WTC11 (cell line): ENCODE data around the gene MRPS22. TPM values are rescaled to one million over a fixed set of nuclear protein-coding genes. Genes with fewer than 3 reads are reported as not detected.

Experiments
- ATAC-seq: fragments of 200-7000 bp; cut with Tn5 transposase; 2 replicates; pipeline ENCODE4 v1.10.0; 2021; ENCODE audit warnings: mild to moderate bottlenecking, moderate library complexity
- Bru-seq: library from RNA; stranded (reverse); fragments of 400-500 nt; gene quantifications from one replicate; lab custom pipeline; 2021; lab: Mats Ljungman, UMichigan
- CTCF ChIA-PET: fragments of 300-600 bp; sonication (Branson Sonifier 250); formaldehyde crosslinking; loops from one replicate; lab custom pipeline; 2021; ENCODE audit warnings: antibody characterized with exemption; lab: Charles Lee
- POLR2A ChIA-PET: fragments of 350-600 bp; sonication (Branson Sonifier 250); formaldehyde crosslinking; loops from one replicate; lab custom pipeline; 2021; ENCODE audit warnings: antibody characterized with exemption; lab: Charles Lee
- DNase-seq: peaks from one replicate; pipeline ENCODE4 v3.0.0; 2021; ENCODE audit warnings: low spot score
- H3K27ac Mint-ChIP-seq: 2 replicates; pipeline ENCODE4 v1.8.0; 2021; ENCODE audit warnings: mixed read lengths
- H3K27me3 Mint-ChIP-seq: 2 replicates; pipeline ENCODE4 v1.8.0; 2021; ENCODE audit warnings: low read depth, mild to moderate bottlenecking, moderate library complexity, mixed read lengths
- H3K36me3 Mint-ChIP-seq: 2 replicates; pipeline ENCODE4 v1.8.0; 2021; ENCODE audit warnings: mixed read lengths
- H3K4me1 Mint-ChIP-seq: 2 replicates; pipeline ENCODE4 v1.8.0; 2022; ENCODE audit warnings: mixed read lengths
- H3K4me3 Mint-ChIP-seq: 2 replicates; pipeline ENCODE4 v1.8.0; 2021; ENCODE audit warnings: mild to moderate bottlenecking, moderate library complexity, mixed read lengths
- H3K9me3 Mint-ChIP-seq: 2 replicates; pipeline ENCODE4 v1.8.0; 2021; ENCODE audit warnings: mixed read lengths
- ARID4B ChIP-seq: sonication (generic); formaldehyde crosslinking; IDR thresholded peaks from 2 replicates; pipeline ENCODE4 v1.8.0; 2023; ENCODE audit warnings: missing genetic modification reagents, mild to moderate bottlenecking, borderline replicate concordance
- ATF1 ChIP-seq: sonication (generic); formaldehyde crosslinking; IDR thresholded peaks from 2 replicates; pipeline ENCODE4 v1.8.1; 2023; ENCODE audit warnings: mild to moderate bottlenecking, moderate library complexity, missing genetic modification reagents
- ATF2 ChIP-seq: sonication (generic); formaldehyde crosslinking; IDR thresholded peaks from 2 replicates; pipeline ENCODE4 v1.8.1; 2022; ENCODE audit warnings: low read depth, missing genetic modification reagents, borderline replicate concordance
- CREM ChIP-seq: sonication (generic); formaldehyde crosslinking; IDR thresholded peaks from 2 replicates; pipeline ENCODE4 v1.8.1; 2022; ENCODE audit warnings: mild to moderate bottlenecking, missing genetic modification reagents, moderate library complexity
- E2F1 ChIP-seq: sonication (generic); formaldehyde crosslinking; IDR thresholded peaks from 2 replicates; pipeline ENCODE4 v1.8.0; 2022; ENCODE audit warnings: mild to moderate bottlenecking, missing genetic modification reagents
- E2F5 ChIP-seq: sonication (generic); formaldehyde crosslinking; IDR thresholded peaks from 2 replicates; pipeline ENCODE4 v1.8.1; 2022; ENCODE audit warnings: mild to moderate bottlenecking, moderate library complexity, missing genetic modification reagents
- ETV6 ChIP-seq: sonication (generic); formaldehyde crosslinking; IDR thresholded peaks from 2 replicates; pipeline ENCODE4 v1.8.1; 2022; ENCODE audit warnings: mild to moderate bottlenecking, missing genetic modification reagents
- FOXK1 ChIP-seq: sonication (generic); formaldehyde crosslinking; IDR thresholded peaks from 2 replicates; pipeline ENCODE4 v1.8.0; 2022; ENCODE audit warnings: mild to moderate bottlenecking, moderate library complexity, missing genetic modification reagents
- FOXP1 ChIP-seq: sonication (generic); formaldehyde crosslinking; IDR thresholded peaks from 2 replicates; pipeline ENCODE4 v1.8.0; 2022; ENCODE audit warnings: missing genetic modification reagents, mild to moderate bottlenecking, moderate library complexity, borderline replicate concordance
- GABPB1 ChIP-seq: sonication (generic); formaldehyde crosslinking; IDR thresholded peaks from 2 replicates; pipeline ENCODE4 v1.8.1; 2023; ENCODE audit warnings: mild to moderate bottlenecking, missing genetic modification reagents
- MAX ChIP-seq: sonication (generic); formaldehyde crosslinking; IDR thresholded peaks from 2 replicates; pipeline ENCODE4 v1.8.0; 2022; ENCODE audit warnings: mild to moderate bottlenecking, missing genetic modification reagents
- NFATC4 ChIP-seq: fragments of 250-450 bp; sonication (Bioruptor Pico); IDR thresholded peaks from 2 replicates; pipeline ENCODE4 v1.9.0; 2021; ENCODE audit warnings: mild to moderate bottlenecking
- NR2C2 ChIP-seq: sonication (generic); formaldehyde crosslinking; IDR thresholded peaks from 2 replicates; pipeline ENCODE4 v1.8.0; 2022; ENCODE audit warnings: mild to moderate bottlenecking, missing genetic modification reagents
- RORB ChIP-seq: fragments of 250-450 bp; sonication (Bioruptor Pico); IDR thresholded peaks from 2 replicates; pipeline ENCODE4 v1.9.0; 2021; ENCODE audit warnings: mild to moderate bottlenecking
- STAT6 ChIP-seq: sonication (generic); formaldehyde crosslinking; conservative IDR thresholded peaks from 2 replicates; pipeline ENCODE4 v1.8.1; 2023; ENCODE audit warnings: mild to moderate bottlenecking, low read depth, missing genetic modification reagents, moderate library complexity
- TEAD4 ChIP-seq: sonication (generic); formaldehyde crosslinking; IDR thresholded peaks from 2 replicates; pipeline ENCODE4 v1.8.0; 2022; ENCODE audit warnings: mild to moderate bottlenecking, missing genetic modification reagents
- ZNF121 ChIP-seq: sonication (generic); formaldehyde crosslinking; IDR thresholded peaks from 2 replicates; pipeline ENCODE4 v1.8.0; 2023; ENCODE audit warnings: missing genetic modification reagents
- long read RNA-seq, 3 experiments: library from RNA in 1 of 3; library from capped mRNA in 1 of 3; library from polyadenylated mRNA in 1 of 3; unstranded in 2 of 3; stranded (forward) in 1 of 3; transcript quantifications; one replicate each; pipeline ENCODE4 v2.0.0, GENCODE V29; 2021
- total RNA-seq: library from RNA; stranded (reverse); gene quantifications from 3 replicates; pipeline ENCODE4 v1.2.3, GENCODE V29; 2021

The MRPS22 gene
- total RNA-seq (43.3 to 44.6 TPM (median 43.5 TPM) in 3 replicates), Bru-seq, nascent RNA (percentile 36 among the genes with signal in this experiment)
- long read RNA-seq, experiment 1, transcript MRPS22-202 (8 exons, 1,099 nt) = minor isoform, 8 of 110 reads
- long read RNA-seq, experiment 1, transcript MRPS22-205 (8 exons, 1,065 nt) = minor isoform, 8 of 110 reads
- long read RNA-seq, experiment 1, transcript MRPS22-201 (8 exons, 1,120 nt) = major isoform, 77 of 110 reads
- long read RNA-seq, experiment 1, partial matches to known transcripts = 5 of 110 reads
- long read RNA-seq, experiment 1, other reads (novel, unspliced or antisense) = 12 of 110 reads
- long read RNA-seq, experiment 2, transcript MRPS22-202 (8 exons, 1,099 nt) = minor isoform, 9 of 55 reads
- long read RNA-seq, experiment 2, transcript MRPS22-201 (8 exons, 1,120 nt) = major isoform, 24 of 55 reads
- long read RNA-seq, experiment 2, partial matches to known transcripts = 10 of 55 reads
- long read RNA-seq, experiment 2, other reads (novel, unspliced or antisense) = 11 of 55 reads
- long read RNA-seq, experiment 3, transcript MRPS22-202 (8 exons, 1,099 nt) = minor isoform, 21 of 249 reads
- long read RNA-seq, experiment 3, transcript MRPS22-205 (8 exons, 1,065 nt) = minor isoform, 5 of 249 reads
- long read RNA-seq, experiment 3, transcript MRPS22-201 (8 exons, 1,120 nt) = major isoform, 200 of 249 reads
- long read RNA-seq, experiment 3, partial matches to known transcripts = 3 of 249 reads
- long read RNA-seq, experiment 3, other reads (novel, unspliced or antisense) = 20 of 249 reads

GRCh38 chr3:139343895-139344856 lies at the start of gene MRPS22:
TSS of gene MRPS22 (plus strand) at chr3:139344020. CDS start at chr3:139344027, 7 bp downstream.
- ChIA-PET CTCF (interaction anchor here (0.6 to 1.7 kb wide), 4 partner anchors 10 to 408 kb away, joined by 3 to 8 read pairs (median 4); no protein-coding TSS in a partner anchor), POLR2A (no interaction called here)
- ATAC-seq (peak; percentile 94), DNase-seq (peak; percentile 74)
- Mint-ChIP-seq H3K27ac (no peak within 1 kb of the TSS), H3K9me3 (peaks cover 5% of the 10 kb centered on the region), H3K36me3 (peaks cover 15% of the 10 kb centered on the region), H3K27me3 (peaks cover 31% of the 10 kb centered on the region), H3K4me3 (no peak within 1 kb of the TSS; the same call in 1 of the 2 replicates), H3K4me1 (no peaks in the 10 kb centered on the region; the same call in 1 of the 2 replicates)
- TF ChIP-seq E2F5 (CRISPR knock-in tag) (peak; percentile 68; the same call in 1 of the 2 replicates), RORB (CRISPR knock-in tag) (no peak), MAX (CRISPR knock-in tag) (peak; percentile 51; the same call in 1 of the 2 replicates), ARID4B (peak; percentile 55; the same call in 1 of the 2 replicates), ZNF121 (CRISPR knock-in tag) (no peak), NR2C2 (peak; percentile 75), NFATC4 (0 out of 2 replicates have a peak, but pooled peaks have one; percentile 15), FOXK1 (CRISPR knock-in tag) (0 out of 2 replicates have a peak, but pooled peaks have one; percentile 43), FOXP1 (CRISPR knock-in tag) (no peak), GABPB1 (CRISPR knock-in tag) (peak; percentile 52), ETV6 (CRISPR knock-in tag) (no peak), CREM (CRISPR knock-in tag) (peak; percentile 51), ATF2 (CRISPR knock-in tag) (no peak)

- DNase-seq (no peak), ATAC-seq (no peak)
- Mint-ChIP-seq H3K9me3 (peaks cover 8% of the 10 kb centered on the region; the same call in 1 of the 2 replicates), H3K27me3 (no peaks in the 10 kb centered on the region), H3K4me1 (peaks cover 5% of the 10 kb centered on the region; the same call in 1 of the 2 replicates), H3K36me3 (no peaks in the 10 kb centered on the region), H3K27ac (no peak overlapping the region), H3K4me3 (no peak overlapping the region)
- ChIA-PET POLR2A (no interaction called here), CTCF (interaction anchor here (0.7 to 2.0 kb wide), 3 partner anchors 25 to 315 kb away, joined by 3 to 8 read pairs (median 6); no protein-coding TSS in a partner anchor)
- TF ChIP-seq E2F1 (CRISPR knock-in tag) (no peak), STAT6 (CRISPR knock-in tag) (no peak), ATF1 (no peak), ZNF121 (CRISPR knock-in tag) (no peak), TEAD4 (no peak)
Measured at GRCh38 chr3:139295040-139295439, 48.8 kb upstream of the MRPS22 start.
